HCT116 (cell line): Measurements from ENCODE around the gene MAB21L3. TPM values are rescaled to one million over a fixed set of nuclear protein-coding genes. Genes with fewer than 3 reads are reported as not detected.

Experiments used
- ATAC-seq: fragments of 200-7000 bp; cut with Tn5 transposase; 2 replicates; pipeline ENCODE4 v1.9.1; 2020; ENCODE audit warnings: mild to moderate bottlenecking, moderate library complexity
- BruUV-seq: library from RNA; stranded (reverse); fragments of 400-500 nt; replicated peaks from 2 replicates; lab custom pipeline; 2021; lab: Mats Ljungman, UMichigan
- CTCF ChIA-PET: fragments of 300-600 bp; sonication (Branson Sonifier 250); formaldehyde crosslinking; loops from one replicate; lab custom pipeline; 2021; ENCODE audit warnings: antibody characterized with exemption; lab: Charles Lee
- POLR2A ChIA-PET: fragments of 300-600, 350-600 bp; sonication (Branson Sonifier 250); formaldehyde crosslinking; loops from one replicate; lab custom pipeline; 2021; ENCODE audit warnings: antibody characterized with exemption; lab: Charles Lee
- RAD21 ChIA-PET, 2 experiments: fragments of 300-600 bp; sonication (Branson Sonifier 250); formaldehyde crosslinking; loops; one replicate each; lab custom pipeline; 2023; ENCODE audit warnings: low total read pairs in 2 of 2; ENCODE audit not compliant: uncharacterized antibody in 2 of 2, unreplicated experiment in 2 of 2, low non-redundant PET in 1 of 2; lab: Charles Lee
- DNase-seq: peaks from one replicate; pipeline ENCODE4 v3.0.0-alpha.2; 2010; ENCODE audit warnings: low read depth, low spot score
- H2AFZ ChIP-seq: fragments of 200-600 bp; shearing (Covaris generic), sonication (generic); 2 replicates; pipeline ENCODE4 v1.6.1; 2017; ENCODE audit warnings: low read depth, mixed run types, mixed read lengths, antibody characterized with exemption, low read length; ENCODE audit not compliant: poor library complexity, severe bottlenecking
- H3K27ac ChIP-seq: 2 replicates; pipeline ENCODE4 v1.5.1; 2012; ENCODE audit warnings: low read depth, low read length
- H3K27me3 ChIP-seq: fragments of 200-600 bp; sonication (generic); 2 replicates; pipeline ENCODE4 v1.6.1; 2016; ENCODE audit warnings: mixed run types, low read length, mixed read lengths; ENCODE audit not compliant: insufficient read depth
- H3K36me3 ChIP-seq, 2 experiments: fragments of 200-500 bp in 1 of 2; fragments of 200-600 bp in 1 of 2; sonication (Bioruptor generic) in 1 of 2; sonication (generic) in 1 of 2; 2 replicates each; pipeline versions ENCODE4 v1.5.1 to v1.6.1; 2014 to 2016; ENCODE audit warnings: low read length in 2 of 2, inconsistent platforms in 1 of 2, mixed read lengths in 1 of 2, mixed run types in 1 of 2; ENCODE audit not compliant: insufficient read depth in 2 of 2, control insufficient read depth in 1 of 2
- H3K4me1 ChIP-seq, 2 experiments: fragments of 200-600 bp in 1 of 2; sonication (generic) in 1 of 2; 2 replicates each; pipeline versions ENCODE4 v1.5.1 to v1.6.1; 2012 to 2017; ENCODE audit warnings: low read length in 2 of 2, inconsistent platforms in 1 of 2, mild to moderate bottlenecking in 1 of 2, mixed read lengths in 1 of 2, mixed run types in 1 of 2, moderate library complexity in 1 of 2; ENCODE audit not compliant: insufficient read depth in 2 of 2, control insufficient read depth in 1 of 2
- H3K4me2 ChIP-seq: fragments of 200-600 bp; sonication (generic); 2 replicates; pipeline ENCODE4 v1.6.1; 2017; ENCODE audit warnings: mixed run types, low read length, mixed read lengths
- H3K4me3 ChIP-seq, 2 experiments: fragments of 200-600 bp in 1 of 2; sonication (generic) in 1 of 2; replicated peaks in 1 of 2; 2 replicates each; pipeline ENCODE4 v1.5.1; 2011 to 2016; ENCODE audit warnings: low read length in 2 of 2, control low read depth in 1 of 2, low read depth in 1 of 2, mild to moderate bottlenecking in 1 of 2, mixed read lengths in 1 of 2, mixed run types in 1 of 2
- H3K79me2 ChIP-seq: fragments of 200-600 bp; sonication (generic); 2 replicates; pipeline ENCODE4 v1.6.1; 2017; ENCODE audit warnings: mild to moderate bottlenecking, mixed run types, low read length, moderate library complexity, mixed read lengths; ENCODE audit not compliant: insufficient read depth
- H3K9ac ChIP-seq: fragments of 200-600 bp; sonication (generic); 2 replicates; pipeline ENCODE4 v1.6.1; 2016; ENCODE audit warnings: low read length, mixed read lengths
- H3K9me2 ChIP-seq: fragments of 200-600 bp; sonication (generic), shearing (Covaris generic); 2 replicates; pipeline ENCODE4 v1.6.1; 2017; ENCODE audit warnings: mixed run types, mild to moderate bottlenecking, moderate library complexity; ENCODE audit not compliant: insufficient read depth
- H3K9me3 ChIP-seq, 2 experiments: fragments of 200-500 bp in 1 of 2; fragments of 200-600 bp in 1 of 2; sonication (Bioruptor generic) in 1 of 2; sonication (generic) in 1 of 2; 2 replicates each; pipeline ENCODE4 v1.6.1; 2014 to 2017; ENCODE audit warnings: low read length in 2 of 2, mixed read lengths in 2 of 2, inconsistent platforms in 1 of 2, low read depth in 1 of 2, mild to moderate bottlenecking in 1 of 2, mixed run types in 1 of 2, moderate library complexity in 1 of 2; ENCODE audit not compliant: control insufficient read depth in 1 of 2, insufficient read depth in 1 of 2
- H4K20me1 ChIP-seq: fragments of 200-600 bp; sonication (generic), shearing (Covaris generic); 2 replicates; pipeline ENCODE4 v1.6.1; 2017; ENCODE audit warnings: mixed run types, mild to moderate bottlenecking, moderate library complexity; ENCODE audit not compliant: insufficient read depth
- ATF3 ChIP-seq: IDR thresholded peaks from 2 replicates; pipeline ENCODE4 v1.6.1; 2012
- CBX3 ChIP-seq: IDR thresholded peaks from 2 replicates; pipeline ENCODE4 v1.6.1; 2012; ENCODE audit warnings: low read depth
- CEBPB ChIP-seq: IDR thresholded peaks from 2 replicates; pipeline ENCODE4 v1.6.1; 2012; ENCODE audit warnings: low read depth
- CTCF ChIP-seq, 3 experiments: fragments of 200-600 bp in 1 of 3; sonication (generic) in 1 of 3; IDR thresholded peaks in 2 of 3; conservative IDR thresholded peaks in 1 of 3; 2 replicates each; pipeline ENCODE4 v1.5.1; 2012 to 2017; ENCODE audit warnings: low read depth in 2 of 3, low read length in 2 of 3, antibody characterized with exemption in 1 of 3, borderline replicate concordance in 1 of 3, control low read depth in 1 of 3, mild to moderate bottlenecking in 1 of 3, mixed read lengths in 1 of 3, mixed run types in 1 of 3, moderate library complexity in 1 of 3; ENCODE audit not compliant: insufficient read depth in 1 of 3
- EGR1 ChIP-seq: IDR thresholded peaks from 2 replicates; pipeline ENCODE4 v1.6.1; 2012; ENCODE audit warnings: low read depth
- ELF1 ChIP-seq: IDR thresholded peaks from 2 replicates; pipeline ENCODE4 v1.6.1; 2012; ENCODE audit warnings: low read depth, borderline replicate concordance
- EZH2phosphoT487 ChIP-seq: fragments of 200-600 bp; IDR thresholded peaks from 2 replicates; pipeline ENCODE4 v1.6.1; 2018; ENCODE audit warnings: antibody characterized with exemption, borderline replicate concordance
- FOSL1 ChIP-seq: IDR thresholded peaks from 2 replicates; pipeline ENCODE4 v1.6.1; 2012; ENCODE audit warnings: low read depth
- JUND ChIP-seq: IDR thresholded peaks from 2 replicates; pipeline ENCODE4 v1.6.1; 2012
- POLR2A ChIP-seq: IDR thresholded peaks from 2 replicates; pipeline ENCODE4 v1.7.0; 2011; ENCODE audit warnings: borderline replicate concordance; ENCODE audit not compliant: insufficient read depth, insufficient read length; ENCODE audit errors: extremely low read depth
- POLR2AphosphoS5 ChIP-seq: IDR thresholded peaks from 2 replicates; pipeline ENCODE4 v1.6.1; 2011; ENCODE audit warnings: mild to moderate bottlenecking, low read depth, low read length, moderate library complexity
- REST ChIP-seq: IDR thresholded peaks from 2 replicates; pipeline ENCODE4 v1.6.1; 2012; ENCODE audit warnings: low read depth
- SP1 ChIP-seq: IDR thresholded peaks from 2 replicates; pipeline ENCODE4 v1.6.1; 2012; ENCODE audit warnings: low read depth
- SRF ChIP-seq: IDR thresholded peaks from 2 replicates; pipeline ENCODE4 v1.6.1; 2012; ENCODE audit warnings: low read depth
- TCF7L2 ChIP-seq: IDR thresholded peaks from 2 replicates; pipeline ENCODE4 v1.7.0; 2011; ENCODE audit warnings: borderline replicate concordance, inconsistent platforms; ENCODE audit not compliant: insufficient read depth, insufficient read length; ENCODE audit errors: extremely low read depth
- YY1 ChIP-seq: IDR thresholded peaks from 2 replicates; pipeline ENCODE4 v1.6.1; 2011; ENCODE audit warnings: low read length, low read depth, moderate library complexity, mild to moderate bottlenecking; ENCODE audit not compliant: insufficient replicate concordance; ENCODE audit errors: extremely low read depth
- ZBTB33 ChIP-seq: IDR thresholded peaks from 2 replicates; pipeline ENCODE4 v1.6.1; 2011; ENCODE audit warnings: mild to moderate bottlenecking, low read length, moderate library complexity; ENCODE audit not compliant: insufficient replicate concordance; ENCODE audit errors: extremely low read depth
- ZFX ChIP-seq: fragments of 450-650 bp; IDR thresholded peaks from 2 replicates; pipeline ENCODE4 v1.6.1; 2017
- ZNF274 ChIP-seq: fragments of 200-500 bp; sonication (Bioruptor generic); IDR thresholded peaks from 2 replicates; pipeline ENCODE4 v1.6.1; 2014; ENCODE audit warnings: mild to moderate bottlenecking, low read depth, low read length, inconsistent platforms
- intact Hi-C: fragments of 100-400 bp; cut with micrococcal nuclease; formaldehyde crosslinking; loops from 2 replicates; pipeline ENCODE4 v1.10.0; 2022
- total RNA-seq: library from RNA; stranded (reverse); gene quantifications from one replicate; pipeline ENCODE4 v1.2.1, GENCODE V29; 2021; ENCODE audit not compliant: unreplicated experiment

Gene MAB21L3
- total RNA-seq, 1 experiment from 2014 or later = not detected

- TF ChIP-seq REST = no peak
- no peak for TF ChIP-seq ZFX
- TF ChIP-seq ZNF274 = no peak
- no peak for TF ChIP-seq CBX3
- no peak for TF ChIP-seq SP1
- TF ChIP-seq, all 23 proteins: peak for 0
These were observed 49.0 kb upstream of the MAB21L3 start (continued) for GRCh38 chr1:116062201-116062600.

GRCh38 chr1:116064616-116065015 is 46.6 kb upstream of the MAB21L3 start:
- CTCF ChIA-PET = no interaction called here
- POLR2A ChIA-PET = no interaction called here
- DNase-seq (no peak), ATAC-seq (no peak)
- intact Hi-C loops = no loop called here
- Histone ChIP-seq H3K9me3 (no peaks in the 10 kb centered on the region), H3K79me2 (no peaks in the 10 kb centered on the region), H3K9me2 (no peaks in the 10 kb centered on the region), H3K27ac (no peak overlapping the region), H3K4me3 (no peak overlapping the region), H3K27me3 (no peaks in the 10 kb centered on the region), H2AFZ (no peak overlapping the region), H4K20me1 (no peaks in the 10 kb centered on the region), H3K36me3 (peaks cover 0 to 2% of the 10 kb centered on the region in 2 experiments; a peak in 1 of 4 replicates), H3K4me2 (no peak overlapping the region), H3K4me1 (no peaks in the 10 kb centered on the region), H3K9ac (no peak overlapping the region)
- BruUV-seq = no TSS peak
- TF ChIP-seq TCF7L2 (no peak), CBX3 (no peak), SRF (no peak), ZNF274 (no peak), JUND (no peak), POLR2A (no peak), CTCF (IDR thresholded peaks at IDR 0.05 in 2 of 3, conservative IDR thresholded peaks at IDR 0.05 in 1 of 3; ENCODE audit: borderline replicate concordance in 1 of 3, insufficient read depth in 1 of 3, low read depth in 2 of 3, low read length in 2 of 3) (no peak), ELF1 (no peak), EZH2phosphoT487 (no peak), ZFX (no peak), EGR1 (no peak), YY1 (no peak), SP1 (no peak), FOSL1 (no peak), POLR2AphosphoS5 (no peak), CEBPB (no peak), ZBTB33 (no peak), ATF3 (no peak)
- RAD21 ChIA-PET = no interaction called here
